Stimulated activated CD4-positive, alpha-beta T cell treated with anti-CD3 and anti-CD28 coated beads, Interleukin-2, amount 100 ng/mL, for 4 hours (primary cell): ENCODE data around the gene ZNF774.
"Not testable (repeated sequence)": the region's sequence is repeated elsewhere in the genome, so short reads cannot be mapped to it uniquely, and the experiment has no call there.

Source experiments
- DNase-seq: peaks from one replicate; pipeline ENCODE4 v3.0.0-alpha.2; 2020; ENCODE audit warnings: low read depth

Gene ZNF774

DNA sequence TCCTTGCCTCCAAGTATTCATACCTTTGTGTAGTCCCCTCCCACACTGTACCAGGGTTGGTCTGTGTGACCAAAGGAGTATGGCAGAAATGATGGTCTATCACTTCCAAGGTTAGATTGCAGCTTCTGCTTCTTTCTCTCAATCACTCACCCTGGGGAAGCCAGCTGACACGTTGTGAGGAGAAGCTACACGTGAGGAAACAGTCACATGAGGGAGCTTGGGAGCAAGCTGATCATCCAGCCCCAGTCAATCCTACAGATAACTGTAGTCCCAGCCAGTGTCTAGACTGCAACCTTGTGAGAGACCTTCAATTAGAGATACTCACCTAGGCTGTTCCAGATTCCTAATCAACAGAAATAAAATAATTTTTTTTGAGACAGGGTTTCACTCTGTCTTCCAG is 6.2 kb upstream of the ZNF774 start:
- DNase-seq = no peak

DNA sequence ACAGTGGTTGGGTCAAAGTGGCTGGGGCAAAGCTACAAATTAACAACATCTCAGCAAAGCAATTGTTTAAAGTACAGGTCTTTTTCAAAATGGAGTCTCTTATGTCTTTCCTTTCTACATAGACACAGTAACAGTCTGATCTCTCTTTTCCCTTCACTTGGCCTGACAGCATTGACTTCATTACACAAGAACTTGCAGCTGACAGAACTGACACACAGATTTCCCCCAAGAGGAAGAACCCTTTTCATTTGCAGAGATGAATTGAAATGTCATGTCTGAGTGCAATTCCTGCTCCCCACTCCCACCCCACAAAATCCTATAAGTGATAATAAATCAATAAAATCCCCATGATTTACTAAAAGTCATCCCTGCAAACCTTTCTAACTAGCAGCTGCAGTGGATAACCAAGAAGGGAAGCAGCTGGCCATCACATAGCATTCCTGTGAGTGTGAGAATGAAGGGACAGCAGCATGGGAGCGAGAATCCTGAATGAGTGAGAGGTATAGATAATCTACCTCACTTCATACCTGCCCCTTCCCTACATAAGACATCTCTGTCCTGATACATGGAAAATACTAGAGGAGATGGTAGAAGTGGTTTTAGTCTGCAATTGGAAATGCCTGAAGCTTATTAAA is 4.5 kb upstream of the ZNF774 start:
- DNase-seq = not testable (repeated sequence)

DNA sequence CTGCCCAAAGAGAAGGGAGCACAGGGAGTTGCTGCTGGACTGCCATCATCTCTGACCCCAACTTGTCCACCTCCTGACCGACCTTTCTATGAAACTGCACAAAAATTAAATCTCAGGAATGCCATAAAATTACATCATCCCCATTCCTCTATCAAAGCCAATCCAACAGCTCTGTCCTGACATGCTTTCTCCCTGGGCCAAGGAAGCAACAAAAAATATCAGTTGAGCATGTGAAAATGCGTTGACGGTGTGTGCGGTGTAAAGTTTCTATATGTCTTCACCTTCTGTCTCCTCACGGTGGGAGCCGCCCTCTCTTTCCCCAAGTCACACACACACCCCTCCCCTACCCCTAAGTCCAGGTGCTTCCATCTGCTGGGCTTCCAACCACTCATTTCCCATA is 3.6 kb upstream of the ZNF774 start:
- DNase-seq = no peak

DNA sequence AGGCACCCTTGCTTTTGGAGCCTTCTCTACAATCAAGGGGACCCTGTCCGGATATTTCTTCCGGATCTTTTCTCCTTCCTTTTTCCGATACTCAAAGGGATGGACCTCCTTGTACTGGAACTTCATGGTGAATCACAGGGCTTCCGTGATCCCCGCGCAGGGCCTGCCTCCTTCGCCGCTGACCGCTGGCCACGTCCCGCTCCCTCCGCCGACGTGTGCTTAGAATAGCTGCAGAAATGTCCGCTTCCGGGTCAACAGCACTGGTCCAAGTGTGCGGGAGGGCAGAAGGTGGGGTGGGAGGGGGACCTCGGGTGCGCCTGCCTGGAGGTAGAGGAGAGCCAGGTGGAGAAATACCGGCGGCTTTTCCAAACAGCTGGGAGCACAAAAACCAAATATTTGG is 3.0 kb upstream of the ZNF774 start:
- no peak for DNase-seq

GRCh38 chr15:90349821-90350220 is 2.3 kb upstream of the ZNF774 start:
- DNase-seq = no peak

- DNase-seq = no peak
Measured at GRCh38 chr15:90351479-90352106, 491 bp upstream of the ZNF774 start.

GRCh38 chr15:90354986-90355385 is 2.9 kb downstream of the ZNF774 start:
- DNase-seq = no peak

- no peak for DNase-seq
Measured at GRCh38 chr15:90358124-90359033, 6.3 kb downstream of the ZNF774 start.

- no peak for DNase-seq
Measured at GRCh38 chr15:90360746-90361145, 8.7 kb downstream of the ZNF774 start.

DNA sequence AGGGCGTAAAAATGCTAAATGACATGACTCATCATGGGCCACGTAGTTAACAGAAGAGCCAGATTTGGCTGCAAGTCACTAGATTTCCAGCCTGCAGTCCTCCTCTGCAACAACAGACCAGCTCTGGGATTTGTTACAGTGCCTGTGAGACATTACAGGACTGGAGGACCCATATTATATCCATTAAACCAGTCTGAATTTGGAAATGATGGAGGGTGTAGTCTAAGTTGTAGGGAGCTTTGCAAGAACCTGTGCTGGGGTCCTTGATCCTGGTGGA is 10.8 kb downstream of the ZNF774 start:
- no peak for DNase-seq

DNA sequence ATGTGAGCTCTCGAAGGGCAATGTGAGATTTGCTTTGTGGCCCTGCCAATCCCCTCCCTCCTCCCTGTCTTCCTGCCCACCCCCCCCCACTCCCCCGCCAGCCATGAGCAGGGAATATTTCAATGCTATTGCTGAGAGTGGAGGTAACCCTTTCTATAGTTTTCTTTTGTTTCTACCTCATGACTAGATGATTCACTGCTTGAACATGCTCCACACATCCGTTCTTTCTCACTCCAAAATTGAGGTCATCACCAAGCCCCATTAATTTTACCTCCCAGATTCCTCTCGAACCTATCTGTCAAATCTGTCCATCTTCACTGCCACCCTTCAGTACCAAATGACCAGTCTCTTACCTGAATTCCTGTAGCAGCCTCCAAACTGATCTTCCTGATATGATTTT is 12.2 kb downstream of the ZNF774 start:
- DNase-seq = no peak

GRCh38 chr15:90365414-90366055 is 13.5 kb downstream of the ZNF774 start:
- no peak for DNase-seq

GRCh38 chr15:90367576-90367975 is 15.5 kb downstream of the ZNF774 start:
- DNase-seq = no peak

DNA sequence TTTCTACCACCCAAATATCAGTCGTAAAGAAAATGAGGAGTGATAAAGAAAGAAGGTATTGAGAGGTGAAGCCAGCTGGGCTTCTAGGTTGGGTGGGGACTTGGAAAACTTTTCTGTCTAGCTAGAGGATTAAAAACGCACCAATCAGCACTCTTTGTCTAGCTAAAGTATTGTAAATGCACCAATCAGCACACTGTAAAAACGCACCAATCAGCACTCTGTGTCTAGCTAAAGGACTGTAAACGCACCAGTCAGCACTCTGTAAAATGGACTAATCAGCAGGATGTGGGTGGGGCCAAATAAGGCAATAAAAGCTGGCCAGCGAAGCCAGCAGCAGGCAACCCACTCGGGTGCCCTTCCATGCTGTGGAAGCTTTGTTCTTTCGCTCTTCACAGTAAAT is 23.0 kb downstream of the ZNF774 start:
- no peak for DNase-seq

DNA sequence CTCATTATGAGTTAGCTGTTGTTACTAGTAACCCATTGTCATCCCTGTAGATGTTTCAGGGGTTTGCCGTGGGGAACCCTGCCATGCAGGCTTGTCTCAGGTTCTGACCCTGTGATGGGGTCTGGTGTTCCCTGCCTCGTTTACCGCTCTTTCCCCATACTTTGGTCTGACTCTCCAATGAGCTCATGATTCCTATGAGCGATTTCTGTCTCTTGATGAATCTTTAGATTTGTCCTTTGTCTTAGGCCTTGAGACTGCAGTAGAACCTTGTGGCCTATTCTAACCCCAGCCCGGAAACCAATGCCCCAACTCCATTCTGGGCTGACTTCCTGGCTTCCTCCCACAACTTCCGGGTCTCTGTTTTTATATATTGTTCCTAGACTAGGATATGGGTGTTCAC is 24.7 kb downstream of the ZNF774 start:
- DNase-seq = peak; percentile 33

- no peak for DNase-seq
Measured at GRCh38 chr15:90379263-90379662, 27.2 kb downstream of the ZNF774 start.

DNA sequence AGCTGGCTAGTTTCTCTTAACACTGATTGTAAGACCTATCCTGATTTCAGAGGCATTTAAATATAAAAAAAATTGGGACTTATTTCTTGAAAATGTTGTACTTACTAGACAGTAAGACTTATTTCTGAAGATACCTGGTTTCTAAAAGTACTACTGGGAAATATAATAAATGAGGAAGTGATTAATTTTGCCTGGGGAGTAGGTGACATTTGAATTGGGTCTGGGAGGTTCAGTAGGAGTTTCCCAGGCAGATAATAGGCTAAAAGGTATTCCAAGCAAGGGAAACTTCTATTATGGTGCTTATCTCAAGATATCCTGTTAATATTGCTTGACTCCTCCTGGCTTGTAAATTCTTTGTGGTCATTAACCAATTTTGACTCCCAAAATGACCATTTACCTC is 29.4 kb downstream of the ZNF774 start:
- no peak for DNase-seq

DNA sequence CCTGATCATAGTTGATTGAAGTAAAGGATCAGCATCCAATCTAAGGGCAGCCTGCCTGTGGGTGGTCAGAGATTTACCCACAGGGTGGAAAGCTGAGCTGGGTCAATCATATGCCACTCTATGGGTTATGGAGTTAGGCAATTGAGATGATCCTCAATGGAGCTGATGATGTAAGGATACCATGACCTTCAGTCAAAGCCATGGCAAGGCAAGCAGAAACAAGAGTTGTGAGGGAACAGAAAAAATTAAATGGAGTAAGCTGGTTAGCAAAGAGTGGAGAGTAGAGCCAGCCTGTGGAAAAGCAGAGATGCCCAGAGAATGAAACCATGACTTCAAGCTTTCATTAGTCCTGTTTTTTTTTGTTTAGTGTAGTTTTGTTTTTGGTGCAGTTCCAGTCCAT is 30.2 kb downstream of the ZNF774 start:
- DNase-seq = no peak

DNA sequence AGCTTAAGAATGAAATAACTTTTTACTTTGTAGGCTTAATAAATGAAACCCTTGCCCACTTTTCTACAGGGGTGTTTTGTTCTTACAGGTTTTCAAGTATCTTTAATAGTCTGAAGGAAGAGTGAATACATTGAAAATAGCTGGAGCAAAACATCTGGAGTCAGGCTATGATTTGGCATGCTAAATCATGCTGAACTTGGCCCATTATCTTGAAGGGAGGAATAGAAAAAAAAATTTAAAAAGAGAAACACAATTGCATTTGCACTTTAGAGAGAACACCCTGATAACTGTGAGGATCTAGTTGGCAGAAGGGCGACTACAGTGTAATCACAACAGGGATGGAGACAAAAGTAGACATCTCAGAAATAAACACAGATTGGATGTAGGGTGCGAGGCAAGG is 34.1 kb downstream of the ZNF774 start:
- DNase-seq = no peak

- peak; percentile 92 for DNase-seq
Measured at GRCh38 chr15:90387534-90388461, 35.7 kb downstream of the ZNF774 start, which contains the start of gene IQGAP1. Gene IQGAP1, plus strand, starts transcription at chr15:90388242. Its CDS starts 100 bp downstream, at chr15:90388342.
